HG03060 (cell line): ENCODE data around the gene ITGB4.
"Not testable (repeated sequence)": the region's sequence is repeated elsewhere in the genome, so short reads cannot be mapped to it uniquely, and the experiment has no call there.

Experiments
- ATAC-seq: cut with Tn5 transposase; IDR thresholded peaks from one replicate; pipeline ENCODE4 v1.9.1; 2021; ENCODE audit warnings: low read depth, moderate number of reproducible peaks; ENCODE audit not compliant: unreplicated experiment

Gene ITGB4

DNA sequence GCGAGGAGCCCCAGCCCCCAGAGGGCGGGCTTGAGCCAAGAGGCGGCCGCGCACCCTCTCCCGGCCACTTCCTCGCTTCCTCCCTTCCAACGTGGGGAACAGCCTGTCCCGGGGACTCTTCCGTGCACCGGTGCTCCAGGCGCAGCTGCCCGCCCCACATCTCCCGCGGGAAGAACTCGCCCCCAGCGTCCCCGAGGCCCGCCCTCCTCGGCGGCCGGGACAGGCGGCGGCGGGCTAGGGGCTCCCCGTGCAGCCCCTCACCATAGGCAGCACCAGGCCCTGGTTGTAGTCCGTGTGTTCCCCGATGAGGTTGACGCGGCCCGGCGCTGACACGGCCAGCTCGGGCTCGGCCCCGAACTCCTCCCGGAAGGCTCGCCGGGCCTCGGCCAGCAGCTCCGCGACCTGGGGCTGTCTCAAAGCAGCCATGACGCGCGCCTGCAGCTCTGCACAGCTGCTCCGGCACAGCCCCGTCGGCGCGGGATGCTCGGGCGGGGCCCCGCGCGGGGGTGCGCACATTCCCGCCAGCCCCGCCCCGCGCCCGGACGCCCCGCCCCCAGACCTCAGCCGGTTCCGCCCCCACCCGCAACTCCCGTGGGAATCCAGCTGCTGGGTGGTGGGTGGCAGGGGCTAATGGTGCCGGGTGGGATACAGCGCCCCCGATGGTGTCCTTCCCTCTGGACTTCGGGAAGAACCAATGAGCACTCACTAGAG is 43.6 kb downstream of the ITGB4 start, which contains the start of gene GALK1:
Gene GALK1 (minus strand): TSS at position 482 of the 711 bp plus-strand sequence. CDS start 56 bp downstream, at position 426.
- no peak for ATAC-seq

DNA sequence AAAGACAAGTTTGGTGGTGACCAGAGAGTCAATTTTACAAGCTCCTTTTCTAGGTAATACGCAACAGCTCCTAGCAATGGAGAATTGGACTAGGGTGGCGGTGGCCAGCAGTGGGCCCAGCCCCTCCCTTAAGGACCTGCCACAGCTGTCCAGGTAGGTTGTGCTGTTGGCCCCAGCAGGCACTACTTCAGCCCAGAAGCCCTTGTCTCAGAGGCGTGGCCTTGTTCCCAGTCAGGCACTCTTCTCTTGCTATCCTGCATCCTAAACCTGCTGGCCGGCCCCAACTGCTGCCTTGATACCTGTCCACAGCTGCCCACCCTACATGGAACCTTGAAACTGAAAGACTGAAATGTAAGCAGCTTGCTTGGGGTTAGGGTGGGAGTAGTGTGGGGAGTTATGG is 44.7 kb downstream of the ITGB4 start:
- no peak for ATAC-seq

- ATAC-seq, result no peak
Observed at GRCh38 chr17:75767881-75768280, 46.6 kb downstream of the ITGB4 start.

DNA sequence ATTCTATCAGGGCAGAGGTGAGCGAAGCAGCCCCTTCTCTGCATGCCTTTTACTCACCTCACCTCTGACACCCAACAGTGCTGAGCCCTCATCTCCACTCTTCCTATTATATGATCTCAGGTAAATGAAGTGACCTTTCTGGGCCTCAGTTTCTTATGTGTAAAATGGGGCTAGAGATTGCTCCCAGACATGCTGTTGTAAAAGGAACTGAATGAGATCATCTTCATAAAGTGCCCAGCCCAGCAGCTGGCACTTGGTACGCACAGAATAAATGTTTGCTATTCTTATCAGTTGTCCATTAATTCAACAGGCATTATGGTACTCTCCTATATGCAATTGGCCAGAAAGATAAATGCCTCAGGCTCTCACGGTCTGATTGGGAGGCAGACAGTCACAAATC is 48.3 kb downstream of the ITGB4 start:
- no peak for ATAC-seq

DNA sequence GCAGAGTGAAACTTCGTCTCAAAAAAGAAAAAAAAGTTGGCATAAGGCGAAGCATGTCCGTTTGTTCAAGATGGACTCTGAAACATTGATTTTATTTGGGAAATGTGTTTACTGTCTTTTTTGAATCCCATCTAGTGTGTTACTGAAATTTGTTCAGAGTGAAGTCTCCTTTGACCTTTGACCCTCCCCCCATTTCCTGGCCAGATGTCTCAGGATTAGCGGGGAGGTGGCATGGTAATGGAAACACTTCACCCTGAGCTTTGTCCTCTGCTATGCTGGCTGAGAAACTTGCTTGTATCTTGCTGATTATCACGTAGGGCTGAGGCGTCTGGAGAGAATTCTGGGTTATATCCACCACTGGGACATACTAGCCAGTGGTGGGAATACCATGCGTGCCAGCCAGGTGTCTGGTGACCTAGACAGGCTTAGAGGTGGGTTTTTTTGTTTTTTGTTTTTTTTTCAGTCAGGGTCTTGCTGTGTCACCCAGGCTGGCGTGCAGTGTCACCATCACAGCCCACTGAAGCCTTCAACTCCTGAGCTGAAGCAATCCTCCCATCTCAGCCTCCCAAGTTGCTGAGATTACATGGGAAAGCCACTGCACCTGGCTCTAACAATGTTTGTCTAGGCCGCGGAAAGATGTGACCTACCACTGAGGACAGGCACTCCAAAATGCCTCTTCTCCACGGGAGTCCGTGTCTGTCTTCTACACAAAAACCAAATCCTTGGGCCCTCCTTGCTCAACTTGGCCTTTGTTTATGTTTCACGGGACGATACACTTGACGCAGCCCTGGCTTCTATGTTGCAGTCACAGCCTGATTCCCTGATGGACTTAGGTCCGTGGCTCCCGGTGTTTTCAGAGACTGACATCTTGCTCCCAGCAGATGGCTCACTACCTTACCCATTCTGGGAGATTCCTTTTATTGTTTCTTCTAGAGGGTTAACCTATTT is 50.3 kb downstream of the ITGB4 start:
- ATAC-seq, result no peak

DNA sequence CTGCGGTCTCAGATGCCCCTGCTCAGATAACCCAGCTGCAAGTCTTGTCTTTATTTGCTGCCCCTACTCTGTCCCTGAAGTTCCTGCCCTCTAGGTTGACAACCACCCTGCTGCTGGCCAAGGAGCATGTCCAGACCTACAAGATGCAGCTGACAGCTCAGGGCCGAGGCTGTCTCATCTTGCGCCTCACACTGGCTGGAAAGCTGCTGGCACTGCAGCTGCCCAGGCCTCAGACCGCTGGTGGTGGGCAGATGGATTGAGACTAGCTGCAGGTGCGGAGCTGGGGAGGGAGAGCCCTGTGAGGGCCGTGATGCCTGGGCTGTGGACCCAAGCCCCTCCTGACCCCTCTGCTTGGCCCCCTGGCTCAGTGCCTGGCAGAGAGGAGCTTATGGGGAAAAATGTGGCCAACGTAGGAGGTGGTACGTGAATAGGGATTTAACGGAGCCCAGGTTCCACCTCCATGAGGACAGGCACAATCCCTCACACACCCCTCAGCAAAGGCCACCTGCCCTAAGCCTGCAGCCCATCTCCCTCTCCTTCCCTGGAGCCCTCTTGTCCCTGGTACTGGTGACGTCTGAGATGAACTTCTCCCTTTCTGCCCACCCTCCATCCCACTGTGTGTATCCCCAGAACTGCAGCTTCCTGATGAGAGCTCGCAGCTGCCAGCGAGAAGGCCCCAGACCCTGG is 52.0 kb downstream of the ITGB4 start:
- no peak for ATAC-seq

- no peak for ATAC-seq
Observed at GRCh38 chr17:75773808-75774470, 52.7 kb downstream of the ITGB4 start.

- ATAC-seq, result no peak
Observed at GRCh38 chr17:75774471-75774990, 53.3 kb downstream of the ITGB4 start.

GRCh38 chr17:75774991-75775668 is 53.9 kb downstream of the ITGB4 start:
- no peak for ATAC-seq

- ATAC-seq, result no peak
Observed at GRCh38 chr17:75776386-75777295, 55.4 kb downstream of the ITGB4 start.

DNA sequence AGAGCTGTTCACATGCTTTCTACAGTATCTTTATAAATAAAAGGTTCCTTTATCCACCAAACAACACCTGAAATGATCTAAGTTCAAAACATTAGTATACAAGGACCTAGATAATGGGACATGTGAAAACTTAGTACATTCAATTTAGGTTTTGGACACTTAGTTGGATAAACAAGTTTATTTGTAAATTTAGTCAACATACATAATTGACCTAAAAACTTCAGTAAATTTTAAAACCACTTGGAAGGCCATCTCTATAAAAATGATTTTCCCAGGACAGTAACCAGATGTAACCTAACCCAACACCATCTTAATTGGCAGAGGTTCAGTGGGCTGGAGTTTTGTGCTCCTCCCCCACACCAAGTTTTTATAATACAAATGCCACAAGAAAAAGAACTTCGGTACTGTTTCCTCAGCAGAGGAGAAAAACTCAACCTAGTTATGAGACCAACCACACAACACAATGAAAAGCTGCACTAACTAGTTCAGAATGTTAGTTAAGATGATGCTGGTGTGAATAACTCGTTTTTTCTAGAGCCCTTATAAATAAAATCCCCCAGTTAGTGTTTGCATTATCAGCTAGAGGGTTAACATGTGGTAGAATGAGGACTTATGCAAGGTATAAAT is 56.1 kb downstream of the ITGB4 start:
- no peak for ATAC-seq

GRCh38 chr17:75778066-75778860 is 57.0 kb downstream of the ITGB4 start:
- ATAC-seq, result not testable (repeated sequence)

DNA sequence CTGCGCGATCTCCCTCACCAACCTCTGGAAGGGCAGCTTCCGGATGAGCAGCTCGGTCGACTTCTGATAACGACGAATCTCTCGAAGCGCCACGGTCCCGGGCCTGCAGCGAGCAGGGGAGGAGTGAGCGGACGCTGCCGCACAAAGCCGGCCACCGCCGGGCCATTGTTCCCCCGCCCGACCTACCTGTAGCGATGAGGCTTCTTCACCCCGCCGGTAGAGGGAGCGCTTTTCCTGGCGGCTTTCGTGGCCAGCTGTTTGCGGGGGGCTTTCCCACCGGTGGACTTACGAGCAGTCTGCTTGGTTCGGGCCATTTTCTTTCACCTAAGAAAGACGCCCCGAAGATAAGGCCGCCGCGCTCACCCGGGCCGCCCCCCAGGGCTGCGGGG is 57.6 kb downstream of the ITGB4 start:
- no peak for ATAC-seq

DNA sequence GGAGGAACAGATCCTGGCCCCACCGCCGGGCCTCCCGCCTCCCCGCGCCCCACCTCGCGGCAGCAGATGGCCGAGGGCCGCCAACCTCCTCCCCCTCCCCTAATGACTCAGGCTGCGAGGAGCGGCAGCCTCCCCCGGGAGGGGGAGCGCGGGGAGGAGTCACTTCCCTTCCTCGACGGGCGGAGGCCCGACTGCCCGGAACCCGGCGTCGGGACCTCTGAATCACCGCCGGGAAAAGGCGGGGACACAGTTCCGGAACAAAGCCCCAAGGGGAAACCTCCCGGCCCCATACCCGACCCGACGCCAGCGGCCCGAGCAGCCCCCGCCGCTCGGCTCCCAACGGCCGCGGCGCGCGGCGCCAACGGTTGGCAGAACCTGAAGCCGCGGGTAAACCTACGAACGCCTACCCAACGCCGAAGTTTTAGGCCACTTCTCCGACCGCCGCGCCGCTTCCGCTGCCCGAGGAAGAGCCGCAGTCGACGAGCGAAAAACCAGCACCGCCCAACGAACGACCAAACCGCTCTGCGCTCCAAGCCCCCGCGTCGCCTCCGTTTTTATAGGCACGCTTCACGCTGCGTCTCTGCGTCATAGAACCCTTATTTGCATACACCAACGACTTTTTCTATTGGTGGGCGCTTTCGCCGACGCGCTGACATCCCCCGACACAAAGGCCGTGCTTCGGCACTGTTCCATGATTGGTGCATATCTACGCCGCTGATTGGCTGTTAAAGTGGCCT is 58.2 kb downstream of the ITGB4 start:
- peak; percentile 52 for ATAC-seq

DNA sequence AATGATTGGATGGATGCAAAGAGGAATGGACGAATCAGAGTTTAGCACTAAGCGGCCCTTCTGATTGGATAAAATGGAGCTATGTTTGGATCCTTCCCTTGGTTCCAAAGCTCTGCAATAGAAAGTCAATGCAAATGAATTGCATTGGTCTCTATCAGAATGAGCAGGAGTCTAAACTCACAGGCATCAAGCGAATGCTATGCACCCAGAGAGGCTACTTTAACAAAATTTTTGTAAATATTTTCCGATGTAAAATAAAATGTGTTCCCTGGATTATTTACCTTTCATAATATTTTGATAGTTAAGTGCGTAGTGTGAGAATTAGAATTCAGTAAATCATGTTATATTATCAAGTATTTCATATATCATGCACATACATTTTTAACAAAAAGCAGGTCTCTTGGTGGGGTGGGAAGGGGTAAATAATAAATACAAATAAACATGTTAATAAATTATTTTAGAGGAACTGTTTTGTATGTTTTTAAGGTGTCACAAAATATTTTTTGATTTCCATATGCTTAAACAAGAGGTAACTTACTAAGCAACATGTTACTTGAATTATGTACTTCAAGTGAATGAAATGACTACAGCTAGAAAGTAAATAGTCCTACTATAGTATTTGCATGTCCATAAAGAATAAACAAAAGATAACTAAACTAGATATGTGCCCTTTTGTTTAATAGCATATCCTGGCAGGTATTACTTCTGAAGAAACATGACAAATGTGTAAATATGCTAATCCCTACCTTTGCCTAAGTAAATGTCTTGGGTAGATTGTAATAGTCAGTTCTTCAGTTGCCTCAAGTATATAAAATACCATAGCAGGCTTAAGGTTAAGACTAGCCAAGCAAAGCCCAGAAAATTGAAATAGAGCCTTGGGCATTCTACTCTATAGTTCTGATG is 59.0 kb downstream of the ITGB4 start:
- ATAC-seq, result no peak
